SU-DHL-6 (cell line): ENCODE data around the gene MIPEP.

Source experiments
- H2AFZ ChIP-seq: fragments of 200-600 bp; sonication (generic); 2 replicates; pipeline ENCODE4 v1.6.1; 2014; ENCODE audit warnings: low read depth, mild to moderate bottlenecking, moderate library complexity, mixed read lengths, antibody characterized with exemption, low read length; ENCODE audit not compliant: severe bottlenecking
- H3F3A ChIP-seq: fragments of 200-600 bp; shearing (Covaris generic); 2 replicates; pipeline ENCODE4 v1.6.0; 2016; ENCODE audit warnings: antibody characterized with exemption, mild to moderate bottlenecking; ENCODE audit not compliant: insufficient read depth
- H3K27ac ChIP-seq: fragments of 200-600 bp; sonication (generic); 2 replicates; pipeline ENCODE4 v1.5.1; 2016; ENCODE audit warnings: low read depth, mild to moderate bottlenecking, low read length, moderate library complexity, mixed read lengths
- H3K27me3 ChIP-seq: fragments of 200-600 bp; sonication (generic), shearing (Covaris generic); 2 replicates; pipeline ENCODE4 v1.6.0; 2014; ENCODE audit warnings: mild to moderate bottlenecking, low read length
- H3K36me3 ChIP-seq: fragments of 200-600 bp; sonication (generic); 2 replicates; pipeline ENCODE4 v1.6.1; 2014; ENCODE audit warnings: mild to moderate bottlenecking, low read length, mixed read lengths
- H3K4me2 ChIP-seq: fragments of 300-600, 200-600 bp; shearing (Covaris generic), sonication (generic); 2 replicates; pipeline ENCODE4 v1.6.0; 2014; ENCODE audit warnings: low read length, low read depth, mild to moderate bottlenecking; ENCODE audit not compliant: poor library complexity, severe bottlenecking
- H3K4me3 ChIP-seq: fragments of 200-600 bp; sonication (generic); 2 replicates; pipeline ENCODE4 v1.5.1; 2014; ENCODE audit warnings: antibody characterized with exemption, low read length, mild to moderate bottlenecking, mixed read lengths; ENCODE audit not compliant: insufficient read depth, poor library complexity, severe bottlenecking
- H3K79me2 ChIP-seq: fragments of 200-600 bp; sonication (generic); 2 replicates; pipeline ENCODE4 v1.6.1; 2014; ENCODE audit warnings: mild to moderate bottlenecking, low read length, moderate library complexity; ENCODE audit not compliant: insufficient read depth
- H3K9ac ChIP-seq: fragments of 200-600 bp; sonication (generic); 2 replicates; pipeline ENCODE4 v1.7.0; 2014; ENCODE audit warnings: mild to moderate bottlenecking, low read length
- H3K9me2 ChIP-seq: fragments of 200-600 bp; sonication (generic); replicated peaks from 2 replicates; pipeline ENCODE4 v1.6.1; 2014; ENCODE audit warnings: low read length; ENCODE audit not compliant: insufficient read depth
- H3K9me3 ChIP-seq: fragments of 200-600 bp; sonication (generic); 2 replicates; pipeline ENCODE4 v1.6.1; 2014; ENCODE audit warnings: low read length, mixed read lengths; ENCODE audit not compliant: insufficient read depth
- H4K20me1 ChIP-seq: fragments of 200-600 bp; sonication (generic); 2 replicates; pipeline ENCODE4 v1.6.1; 2014; ENCODE audit warnings: low read depth, mild to moderate bottlenecking, antibody characterized with exemption, low read length, moderate library complexity, mixed read lengths
- EZH2phosphoT487 ChIP-seq: fragments of 200-600 bp; sonication (generic), shearing (Covaris generic); conservative IDR thresholded peaks from 2 replicates; pipeline ENCODE4 v1.6.1; 2018; ENCODE audit warnings: mild to moderate bottlenecking, antibody characterized with exemption, low read length, moderate library complexity, mixed read lengths
- TF ChIP-seq, protein P1 (sequence below): fragments of 200-600 bp; sonication (generic); IDR thresholded peaks from one replicate; pipeline ENCODE4 v1.5.1; 2017; ENCODE audit warnings: antibody characterized with exemption, mild to moderate bottlenecking, low read length, moderate library complexity; ENCODE audit not compliant: insufficient read depth, poor library complexity, severe bottlenecking

MIPEP gene

GRCh38 chr13:23705583-23705982 lies 183.6 kb downstream of the MIPEP start:
- H3K9me3 ChIP-seq: no peaks in the 10 kb centered on the region
- no peaks in the 10 kb centered on the region for H3K79me2 ChIP-seq
- H3K4me2 ChIP-seq: no peak overlapping the region
- H2AFZ ChIP-seq: no peak overlapping the region
- H3K4me3 ChIP-seq: no peak overlapping the region
- H4K20me1 ChIP-seq: no peaks in the 10 kb centered on the region
- no peaks in the 10 kb centered on the region for H3K9me2 ChIP-seq
- no peaks in the 10 kb centered on the region for H3K27me3 ChIP-seq
- no peaks in the 10 kb centered on the region for H3F3A ChIP-seq
- no peak overlapping the region for H3K27ac ChIP-seq
- H3K36me3 ChIP-seq: no peaks in the 10 kb centered on the region
- no peak overlapping the region for H3K9ac ChIP-seq
- TF ChIP-seq EZH2phosphoT487: no peak
- TF ChIP-seq, protein P1, sequence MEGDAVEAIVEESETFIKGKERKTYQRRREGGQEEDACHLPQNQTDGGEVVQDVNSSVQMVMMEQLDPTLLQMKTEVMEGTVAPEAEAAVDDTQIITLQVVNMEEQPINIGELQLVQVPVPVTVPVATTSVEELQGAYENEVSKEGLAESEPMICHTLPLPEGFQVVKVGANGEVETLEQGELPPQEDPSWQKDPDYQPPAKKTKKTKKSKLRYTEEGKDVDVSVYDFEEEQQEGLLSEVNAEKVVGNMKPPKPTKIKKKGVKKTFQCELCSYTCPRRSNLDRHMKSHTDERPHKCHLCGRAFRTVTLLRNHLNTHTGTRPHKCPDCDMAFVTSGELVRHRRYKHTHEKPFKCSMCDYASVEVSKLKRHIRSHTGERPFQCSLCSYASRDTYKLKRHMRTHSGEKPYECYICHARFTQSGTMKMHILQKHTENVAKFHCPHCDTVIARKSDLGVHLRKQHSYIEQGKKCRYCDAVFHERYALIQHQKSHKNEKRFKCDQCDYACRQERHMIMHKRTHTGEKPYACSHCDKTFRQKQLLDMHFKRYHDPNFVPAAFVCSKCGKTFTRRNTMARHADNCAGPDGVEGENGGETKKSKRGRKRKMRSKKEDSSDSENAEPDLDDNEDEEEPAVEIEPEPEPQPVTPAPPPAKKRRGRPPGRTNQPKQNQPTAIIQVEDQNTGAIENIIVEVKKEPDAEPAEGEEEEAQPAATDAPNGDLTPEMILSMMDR: no peak

DNA sequence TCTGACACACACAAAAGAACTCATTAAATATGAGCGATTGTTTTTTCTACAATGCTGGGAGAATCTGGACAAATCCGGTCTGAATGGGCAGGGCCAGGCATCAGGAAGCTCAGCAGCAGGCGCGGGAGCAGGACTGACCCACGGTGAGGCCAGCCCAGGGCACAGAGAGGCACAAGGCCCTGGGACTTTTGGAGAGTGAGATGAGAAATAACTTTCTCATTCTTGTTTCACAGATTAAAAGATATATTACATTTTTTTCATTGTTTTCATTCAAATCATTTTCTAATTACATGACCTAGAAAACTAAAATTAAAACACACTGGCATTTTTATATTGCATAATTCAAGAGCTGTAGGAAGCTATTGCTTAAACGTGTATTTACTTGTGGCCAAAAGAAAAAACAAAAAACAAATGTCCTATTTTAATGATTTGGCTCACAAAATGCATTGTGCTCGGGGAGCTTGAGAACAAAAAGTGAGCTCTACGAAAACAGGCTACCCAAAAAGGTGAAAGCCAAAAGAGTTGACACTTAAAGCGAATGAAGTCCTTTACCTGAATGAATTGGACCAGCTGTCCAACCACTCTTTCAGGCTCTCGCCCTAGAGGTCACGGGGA lies 185.8 kb downstream of the MIPEP start:
- no peaks in the 10 kb centered on the region for H3K36me3 ChIP-seq
- no peaks in the 10 kb centered on the region for H3F3A ChIP-seq
- H3K9ac ChIP-seq: no peak overlapping the region
- H3K9me3 ChIP-seq: no peaks in the 10 kb centered on the region
- H4K20me1 ChIP-seq: no peaks in the 10 kb centered on the region
- no peaks in the 10 kb centered on the region for H3K9me2 ChIP-seq
- TF ChIP-seq EZH2phosphoT487: no peak
- TF ChIP-seq, protein P1: no peak
- H3K4me3 ChIP-seq: no peak overlapping the region
- no peak overlapping the region for H2AFZ ChIP-seq
- no peak overlapping the region for H3K4me2 ChIP-seq
- H3K27me3 ChIP-seq: no peaks in the 10 kb centered on the region
- no peak overlapping the region for H3K27ac ChIP-seq
- no peaks in the 10 kb centered on the region for H3K79me2 ChIP-seq

- Histone ChIP-seq H3K36me3 (no peaks in the 10 kb centered on the region), H3K4me3 (no peak overlapping the region), H2AFZ (no peak overlapping the region), H3K27me3 (no peaks in the 10 kb centered on the region), H3F3A (no peaks in the 10 kb centered on the region), H4K20me1 (no peaks in the 10 kb centered on the region), H3K27ac (no peak overlapping the region), H3K4me2 (no peak overlapping the region), H3K9me2 (no peaks in the 10 kb centered on the region), H3K9ac (no peak overlapping the region), H3K9me3 (no peaks in the 10 kb centered on the region), H3K79me2 (no peaks in the 10 kb centered on the region)
- no peak for TF ChIP-seq EZH2phosphoT487
- TF ChIP-seq, protein P1: no peak
Observed at GRCh38 chr13:23701636-23702035, 187.6 kb downstream of the MIPEP start.
